SH-SY5Y (cell line): ENCODE data around the gene TTC27.

ENCODE experiments used
- GATA2 ChIP-seq: IDR thresholded peaks from 2 replicates; pipeline ENCODE4 v1.6.1; 2011; ENCODE audit warnings: mild to moderate bottlenecking, low read depth, low read length
- GATA3 ChIP-seq: IDR thresholded peaks from 2 replicates; pipeline ENCODE4 v1.6.1; 2011; ENCODE audit warnings: low read depth, mild to moderate bottlenecking, low read length, moderate library complexity

TTC27 gene

DNA sequence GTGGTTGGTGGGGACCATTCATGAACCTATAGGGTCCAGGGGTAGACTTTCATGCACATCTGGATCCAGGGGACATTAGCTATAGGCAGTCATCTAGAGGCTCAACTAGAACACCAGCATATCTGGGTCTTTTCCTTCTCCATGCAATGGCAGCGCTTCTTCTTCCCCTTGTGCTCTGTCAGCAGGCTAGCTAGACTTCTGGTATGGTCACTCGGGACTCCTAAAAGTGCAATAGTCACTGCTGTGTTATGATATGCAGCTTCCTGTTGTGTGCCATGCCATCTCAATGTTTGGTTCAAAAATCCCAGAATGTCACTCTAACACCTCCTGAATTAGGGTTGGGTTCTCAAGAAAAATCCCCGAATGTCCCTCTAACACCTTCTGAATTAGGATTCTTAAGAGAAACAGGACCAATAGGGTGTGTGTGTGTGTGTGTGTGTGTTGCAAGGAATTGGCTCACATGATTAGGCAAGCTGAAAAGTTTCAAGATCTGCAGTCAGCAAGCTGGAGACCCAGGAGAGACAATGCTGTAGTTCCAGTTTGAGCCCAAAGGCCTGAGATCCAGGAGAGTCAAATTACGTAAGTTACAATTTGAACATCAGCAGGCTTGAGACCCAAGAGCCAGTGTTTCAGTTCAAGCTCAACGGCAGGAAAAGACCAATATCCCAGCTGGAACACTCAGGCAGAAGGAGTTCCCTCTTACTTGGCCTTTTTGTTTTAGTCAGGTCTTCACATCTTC lies 221.8 kb downstream of the TTC27 start:
- TF ChIP-seq GATA2: no peak
- TF ChIP-seq GATA3: no peak

DNA sequence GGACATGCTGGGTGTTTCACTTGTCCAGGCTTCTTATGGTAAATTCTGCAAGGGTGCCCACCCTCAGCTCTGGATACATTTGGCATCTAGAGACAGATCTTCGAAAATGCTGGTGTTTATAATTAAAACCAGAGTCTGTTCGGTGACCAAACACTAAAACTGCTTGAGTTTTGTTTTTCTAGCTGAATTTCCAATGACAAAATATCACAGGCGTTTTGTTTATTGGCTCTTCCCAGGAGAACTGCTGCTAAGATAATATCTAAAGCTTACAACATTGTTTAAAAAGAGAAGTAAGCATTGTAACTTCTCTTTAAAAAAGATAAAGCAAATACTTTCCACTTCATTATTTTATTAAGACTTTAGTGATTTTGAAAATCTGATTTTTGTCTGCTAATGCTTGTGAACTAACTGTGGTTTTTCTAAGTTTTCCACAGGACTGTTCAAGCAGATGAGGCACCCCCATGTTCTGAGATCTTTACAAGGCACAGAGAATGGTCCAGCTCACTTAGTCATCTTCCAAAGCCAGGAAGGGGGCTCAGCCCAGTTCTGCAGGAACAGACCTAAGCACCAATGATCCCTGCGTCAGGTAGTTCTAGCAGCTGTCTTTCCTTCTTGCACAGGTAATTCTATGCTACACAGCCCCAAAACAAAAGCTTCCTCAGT lies 224.1 kb downstream of the TTC27 start:
- TF ChIP-seq GATA3: no peak
- no peak for TF ChIP-seq GATA2

DNA sequence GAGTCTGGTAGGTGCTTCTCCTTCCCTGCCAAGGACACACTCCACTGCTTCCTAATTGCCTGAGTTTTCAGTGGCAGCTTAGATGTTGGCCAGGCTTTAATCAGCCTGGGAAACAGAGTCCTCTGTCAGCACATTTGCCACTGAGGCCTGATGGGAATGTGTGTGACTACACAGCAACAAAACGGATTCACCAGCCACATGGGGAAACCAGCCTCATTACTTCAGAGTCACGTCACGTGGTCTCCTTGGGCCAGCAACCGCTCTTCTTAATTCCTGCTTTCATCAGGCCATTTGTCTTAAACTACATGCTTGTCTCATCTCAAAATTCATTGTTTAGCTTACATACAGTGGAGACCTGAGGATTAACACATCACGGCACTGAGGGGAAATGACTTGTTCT lies 225.0 kb downstream of the TTC27 start:
- TF ChIP-seq GATA2 (no peak), GATA3 (no peak)

DNA sequence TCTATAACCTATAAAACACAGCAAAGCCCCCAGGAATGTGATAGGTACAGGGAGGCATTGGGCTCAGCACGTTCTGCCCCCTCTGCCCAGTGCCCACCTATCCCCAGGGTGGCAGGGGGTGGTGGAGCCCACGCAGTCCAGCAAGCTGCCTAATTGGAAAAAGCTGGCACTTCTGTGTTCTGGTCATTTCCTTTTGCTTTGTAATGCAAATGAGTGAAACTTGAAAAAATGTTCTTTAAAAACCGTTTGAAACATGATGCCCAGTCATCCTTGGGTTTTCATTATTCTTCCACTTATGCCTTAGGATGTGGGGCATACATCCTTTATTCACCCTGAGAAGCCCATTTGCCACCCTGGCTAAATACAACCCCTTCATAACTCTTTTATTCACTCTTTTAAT lies 229.0 kb downstream of the TTC27 start:
- TF ChIP-seq GATA2: no peak
- TF ChIP-seq GATA3: no peak

DNA sequence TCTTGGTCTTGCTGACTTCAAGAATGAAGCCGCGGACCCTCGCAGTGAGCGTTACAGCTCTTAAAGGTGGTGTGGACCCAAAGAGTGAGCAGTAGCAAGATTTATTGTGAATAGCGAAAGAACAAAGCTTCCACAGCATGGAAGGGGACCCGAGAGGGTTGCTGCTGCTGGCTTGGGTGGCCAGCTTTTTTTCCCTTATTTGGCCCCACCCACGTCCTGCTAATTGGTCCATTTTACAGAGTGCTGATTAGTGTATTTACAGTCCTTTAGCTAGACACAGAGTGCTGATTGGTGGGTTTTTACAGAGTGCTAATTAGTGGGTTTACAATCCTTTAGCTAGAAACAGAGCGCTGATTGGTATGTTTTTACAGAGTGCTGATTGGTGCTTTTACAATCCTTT lies 230.9 kb downstream of the TTC27 start:
- no peak for TF ChIP-seq GATA3
- TF ChIP-seq GATA2: no peak

DNA sequence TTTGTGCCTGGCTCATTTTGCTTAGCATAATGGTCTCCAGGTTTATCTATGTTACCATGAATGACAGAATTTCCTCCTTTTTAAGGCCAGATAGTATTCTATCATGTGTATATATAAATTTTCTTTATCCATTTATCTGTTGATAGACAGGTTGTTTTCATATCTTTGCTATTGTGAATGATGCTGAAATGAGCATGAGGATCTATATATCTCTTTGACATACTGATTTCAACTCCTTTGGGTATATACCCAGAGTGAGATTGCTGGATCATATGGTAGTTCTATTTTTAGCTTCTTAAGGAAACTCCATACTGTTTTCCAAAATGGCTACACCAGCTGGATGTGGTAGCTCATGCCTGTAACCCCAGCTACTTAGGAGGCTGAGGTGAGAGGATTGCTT lies 232.5 kb downstream of the TTC27 start:
- TF ChIP-seq GATA3 (no peak), GATA2 (no peak)

DNA sequence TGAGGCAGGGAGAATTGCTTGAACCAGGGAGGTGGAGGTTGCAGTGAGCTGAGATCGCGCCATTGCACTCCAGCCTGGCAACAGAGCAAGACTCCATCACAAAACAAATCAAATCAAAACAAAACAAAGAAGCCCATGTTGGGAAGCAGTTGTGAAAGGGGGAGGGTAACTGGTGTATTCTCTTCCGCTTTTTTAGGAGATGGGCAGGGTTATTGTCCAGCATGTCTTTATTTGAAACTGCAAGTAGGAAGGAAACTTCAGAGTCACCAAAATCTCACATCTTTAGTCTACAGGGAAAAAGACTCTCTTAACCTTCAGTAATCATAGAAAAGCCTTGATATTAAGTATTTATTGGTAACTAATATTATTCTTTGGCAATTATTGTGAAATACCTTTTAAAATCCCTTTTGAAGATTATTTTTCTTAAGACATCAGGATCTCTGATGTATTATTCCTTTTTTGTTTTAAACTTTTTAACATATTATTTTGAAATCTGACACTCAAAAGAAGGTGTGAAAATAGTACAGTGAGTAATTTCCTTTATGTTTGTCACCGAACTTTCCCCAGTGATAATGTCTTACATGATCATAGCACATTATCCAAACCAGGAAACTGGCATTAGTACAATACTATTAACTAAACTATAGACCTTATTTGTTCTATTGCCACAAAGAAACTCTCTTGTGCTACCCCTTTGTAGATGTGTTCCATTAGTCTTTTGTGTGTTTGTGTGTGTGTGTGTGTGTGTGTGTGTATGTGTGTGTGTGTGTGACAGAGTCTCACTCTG lies 234.6 kb downstream of the TTC27 start:
- TF ChIP-seq GATA3 (no peak), GATA2 (no peak)

DNA sequence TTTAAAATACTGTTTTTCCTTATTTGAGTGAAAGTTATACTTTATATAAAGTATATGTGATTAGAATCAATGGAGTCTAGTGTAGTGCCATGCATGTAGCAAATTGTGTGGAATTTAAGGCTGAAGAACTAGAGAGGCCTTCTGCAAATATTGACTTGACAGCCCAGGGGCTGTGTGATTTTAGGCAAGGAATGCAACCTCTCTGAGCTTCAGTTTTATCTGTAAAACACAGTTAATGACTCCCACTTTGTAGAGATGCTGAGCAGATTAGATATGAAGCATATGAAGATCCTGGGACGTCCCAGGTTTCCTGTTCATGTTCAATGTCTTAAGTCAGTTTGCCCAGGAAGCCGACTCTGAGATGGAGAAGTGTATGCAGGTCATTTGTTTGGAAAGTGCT lies 235.5 kb downstream of the TTC27 start:
- TF ChIP-seq GATA2: no peak
- TF ChIP-seq GATA3: no peak

DNA sequence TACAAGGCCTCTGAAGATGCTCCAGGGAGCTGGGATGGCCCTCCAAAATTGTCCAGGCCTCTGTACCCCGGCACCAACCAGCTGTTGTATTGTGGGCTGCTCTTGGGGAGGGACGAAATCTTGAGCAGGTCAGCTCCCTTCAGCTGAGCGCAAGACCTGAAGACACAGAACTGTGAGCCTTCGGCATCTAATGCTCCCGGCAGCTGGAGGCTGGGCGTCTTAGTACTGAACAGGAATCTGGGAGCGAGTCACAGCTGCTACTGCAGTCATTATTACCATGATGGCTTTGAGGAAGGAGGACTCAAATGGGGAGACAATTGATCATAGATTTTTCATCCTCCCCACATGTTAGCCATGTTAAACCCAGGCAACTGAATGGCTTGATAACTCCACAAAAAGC lies 236.0 kb downstream of the TTC27 start:
- no peak for TF ChIP-seq GATA3
- TF ChIP-seq GATA2: no peak

DNA sequence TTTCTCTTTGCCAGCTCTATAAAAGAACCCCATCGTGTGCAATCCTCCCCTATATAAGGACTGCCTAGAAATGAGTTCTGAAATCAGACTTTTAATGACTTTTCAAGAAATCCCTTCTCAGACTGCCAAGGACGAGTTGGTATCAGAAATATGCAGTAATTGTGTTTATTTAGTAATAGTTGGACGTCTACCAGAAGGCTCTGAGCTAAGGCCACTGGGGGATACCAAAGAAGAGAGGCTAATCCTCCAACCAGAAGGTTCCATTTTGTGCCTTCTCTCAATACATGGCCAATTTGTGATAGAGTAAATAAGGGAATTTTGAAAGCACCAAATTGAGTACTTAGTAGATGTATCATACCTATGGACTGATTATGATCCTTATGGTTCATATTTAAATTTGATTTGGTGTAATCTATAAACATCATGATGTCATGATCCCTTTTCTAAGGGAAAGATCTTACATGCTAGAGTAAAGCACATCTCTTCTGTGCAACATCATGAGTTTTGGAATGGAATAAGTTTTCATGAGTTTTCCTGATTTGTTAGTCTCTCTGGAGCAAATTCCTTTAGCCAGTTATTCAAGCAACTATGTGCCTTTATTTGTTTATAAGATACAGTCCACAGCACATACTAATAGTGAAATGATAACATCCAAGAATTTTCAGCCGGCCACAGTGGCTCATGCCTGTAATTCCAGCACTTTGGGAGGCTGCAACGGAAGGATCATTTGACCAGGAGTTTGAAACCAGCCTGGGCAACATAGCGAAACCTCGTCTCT lies 236.7 kb downstream of the TTC27 start:
- no peak for TF ChIP-seq GATA2
- TF ChIP-seq GATA3: no peak

DNA sequence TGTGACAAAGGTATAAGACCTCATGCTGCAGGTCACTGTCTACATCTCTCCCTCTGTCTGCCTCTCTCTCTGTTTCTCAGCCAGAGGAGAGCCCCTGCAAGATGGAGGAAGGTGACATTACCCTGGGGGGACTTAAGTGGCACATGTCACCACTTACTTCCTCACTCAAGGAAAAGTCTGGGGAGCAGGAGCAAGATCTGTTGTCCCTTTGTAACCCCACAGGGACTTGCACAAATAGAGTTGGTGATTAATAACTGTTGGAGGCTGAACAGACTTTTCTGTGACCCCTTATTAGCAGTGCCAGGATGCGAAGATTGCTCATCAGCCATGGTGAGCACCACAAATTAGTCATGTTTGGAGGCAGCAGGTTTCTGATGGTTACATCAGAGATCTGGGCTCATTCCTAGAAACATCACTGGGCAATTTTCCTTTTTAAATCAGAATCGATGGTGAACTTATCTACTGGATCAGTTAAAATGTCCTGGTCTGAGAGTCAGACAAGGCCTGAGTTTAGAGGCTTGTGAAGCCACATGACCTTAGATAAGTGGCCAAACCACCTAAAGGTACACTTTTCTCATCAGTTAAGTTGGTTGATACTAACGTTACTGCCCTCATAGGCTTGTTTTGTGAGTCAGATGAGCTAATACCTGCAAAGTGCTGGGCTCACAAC lies 237.7 kb downstream of the TTC27 start:
- no peak for TF ChIP-seq GATA3
- TF ChIP-seq GATA2: peak; percentile 20; the same call in 1 of the 2 replicates
